ENCODE data around the gene CASP8.

CASP8 gene

DNA sequence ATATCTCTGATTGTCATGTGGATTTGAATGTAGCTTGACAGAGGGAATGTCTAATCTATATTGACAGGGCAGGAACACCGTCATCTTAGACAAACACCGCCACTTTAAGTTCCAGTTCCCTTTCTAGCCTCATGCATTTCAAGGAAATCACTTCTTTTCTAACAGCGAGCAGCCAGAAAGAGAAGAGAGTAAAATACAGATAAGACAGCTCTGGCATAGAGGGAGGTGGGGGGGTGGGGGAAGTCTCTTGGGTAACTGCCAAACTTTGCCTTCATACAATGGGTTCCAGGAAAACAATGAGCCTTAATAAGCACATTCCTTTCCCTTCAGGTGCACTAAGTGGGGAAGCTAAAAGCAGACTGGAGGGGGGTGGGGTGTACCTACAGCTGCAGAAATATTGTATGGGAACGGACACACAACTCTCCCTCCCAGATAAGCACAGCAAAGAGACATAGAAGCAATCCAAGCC, 40.2 kb upstream of the CASP8 start:
- peaks cover 50% of the 10 kb centered on the region for H3K36me3 ChIP-seq
- peak overlapping the region; percentile 25 for H3K27ac ChIP-seq
- no peaks in the 10 kb centered on the region for H3K27me3 ChIP-seq
- H3K4me3 ChIP-seq (ENCODE audit: low read depth in 1 of 2, low read length in 1 of 2): no peak overlapping the region
- TF ChIP-seq, protein P1, sequence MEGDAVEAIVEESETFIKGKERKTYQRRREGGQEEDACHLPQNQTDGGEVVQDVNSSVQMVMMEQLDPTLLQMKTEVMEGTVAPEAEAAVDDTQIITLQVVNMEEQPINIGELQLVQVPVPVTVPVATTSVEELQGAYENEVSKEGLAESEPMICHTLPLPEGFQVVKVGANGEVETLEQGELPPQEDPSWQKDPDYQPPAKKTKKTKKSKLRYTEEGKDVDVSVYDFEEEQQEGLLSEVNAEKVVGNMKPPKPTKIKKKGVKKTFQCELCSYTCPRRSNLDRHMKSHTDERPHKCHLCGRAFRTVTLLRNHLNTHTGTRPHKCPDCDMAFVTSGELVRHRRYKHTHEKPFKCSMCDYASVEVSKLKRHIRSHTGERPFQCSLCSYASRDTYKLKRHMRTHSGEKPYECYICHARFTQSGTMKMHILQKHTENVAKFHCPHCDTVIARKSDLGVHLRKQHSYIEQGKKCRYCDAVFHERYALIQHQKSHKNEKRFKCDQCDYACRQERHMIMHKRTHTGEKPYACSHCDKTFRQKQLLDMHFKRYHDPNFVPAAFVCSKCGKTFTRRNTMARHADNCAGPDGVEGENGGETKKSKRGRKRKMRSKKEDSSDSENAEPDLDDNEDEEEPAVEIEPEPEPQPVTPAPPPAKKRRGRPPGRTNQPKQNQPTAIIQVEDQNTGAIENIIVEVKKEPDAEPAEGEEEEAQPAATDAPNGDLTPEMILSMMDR (IDR thresholded peaks at IDR 0.05): no peak
- H3K4me1 ChIP-seq (ENCODE audit: control insufficient read depth in 1 of 2, insufficient read depth in 1 of 2, low read depth in 1 of 2, low read length in 1 of 2): no peaks in the 10 kb centered on the region
- no peaks in the 10 kb centered on the region for H3K9me3 ChIP-seq

DNA sequence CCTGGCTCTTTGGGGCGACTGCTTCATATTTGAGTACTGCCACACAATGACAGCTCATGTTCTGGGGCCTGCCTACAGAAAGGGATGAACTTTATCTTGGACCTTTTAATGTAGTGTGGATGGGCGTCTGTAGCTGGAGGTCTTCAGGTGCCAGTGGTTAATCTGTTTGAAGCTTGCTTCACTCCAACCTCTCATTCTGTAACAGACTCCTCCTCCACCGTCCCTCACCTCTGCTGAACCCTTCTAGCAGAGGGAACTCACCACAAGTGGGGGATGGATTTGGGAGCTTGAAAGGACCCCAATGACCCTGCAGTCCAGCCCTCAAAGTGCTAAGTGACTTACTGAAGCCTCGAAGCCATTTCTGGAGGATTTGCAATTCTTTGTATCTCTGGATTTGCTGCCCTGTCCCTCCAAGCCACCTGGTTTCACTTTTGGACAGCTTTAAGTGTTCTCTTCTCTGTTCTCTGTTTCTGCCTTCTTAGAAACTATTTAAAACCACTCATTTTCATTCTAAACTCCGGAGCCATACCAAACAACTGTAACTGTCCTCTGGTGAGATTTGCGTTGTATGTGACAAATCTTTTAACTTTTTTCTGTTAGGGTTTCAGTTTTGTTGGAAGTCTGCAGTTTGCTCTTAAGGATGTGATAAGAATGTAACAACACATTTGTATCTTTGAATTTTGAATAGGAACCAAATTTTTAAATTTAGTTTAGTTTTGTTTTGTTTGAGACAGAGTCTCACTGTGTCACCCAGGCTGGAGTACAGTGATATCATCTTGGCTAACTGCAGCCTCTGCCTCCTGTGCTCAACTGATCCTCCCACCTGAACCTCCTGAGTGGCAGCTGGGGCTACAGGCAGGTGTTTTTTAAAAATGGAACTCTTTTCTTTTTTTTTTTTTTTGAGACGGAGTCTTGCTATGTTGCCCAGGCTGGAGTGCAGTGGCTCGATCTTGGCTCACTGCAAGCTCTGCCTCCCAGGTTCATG, 37.0 kb upstream of the CASP8 start:
- TF ChIP-seq, protein P1 (IDR thresholded peaks at IDR 0.05): no peak
- H3K27me3 ChIP-seq: no peaks in the 10 kb centered on the region
- H3K4me1 ChIP-seq (ENCODE audit: control insufficient read depth in 1 of 2, insufficient read depth in 1 of 2, low read depth in 1 of 2, low read length in 1 of 2): no peaks in the 10 kb centered on the region
- H3K9me3 ChIP-seq: no peaks in the 10 kb centered on the region
- peak overlapping the region; percentile 49 for H3K27ac ChIP-seq
- peaks cover 30% of the 10 kb centered on the region for H3K36me3 ChIP-seq
- no peak overlapping the region for H3K4me3 ChIP-seq (ENCODE audit: low read depth in 1 of 2, low read length in 1 of 2)

DNA sequence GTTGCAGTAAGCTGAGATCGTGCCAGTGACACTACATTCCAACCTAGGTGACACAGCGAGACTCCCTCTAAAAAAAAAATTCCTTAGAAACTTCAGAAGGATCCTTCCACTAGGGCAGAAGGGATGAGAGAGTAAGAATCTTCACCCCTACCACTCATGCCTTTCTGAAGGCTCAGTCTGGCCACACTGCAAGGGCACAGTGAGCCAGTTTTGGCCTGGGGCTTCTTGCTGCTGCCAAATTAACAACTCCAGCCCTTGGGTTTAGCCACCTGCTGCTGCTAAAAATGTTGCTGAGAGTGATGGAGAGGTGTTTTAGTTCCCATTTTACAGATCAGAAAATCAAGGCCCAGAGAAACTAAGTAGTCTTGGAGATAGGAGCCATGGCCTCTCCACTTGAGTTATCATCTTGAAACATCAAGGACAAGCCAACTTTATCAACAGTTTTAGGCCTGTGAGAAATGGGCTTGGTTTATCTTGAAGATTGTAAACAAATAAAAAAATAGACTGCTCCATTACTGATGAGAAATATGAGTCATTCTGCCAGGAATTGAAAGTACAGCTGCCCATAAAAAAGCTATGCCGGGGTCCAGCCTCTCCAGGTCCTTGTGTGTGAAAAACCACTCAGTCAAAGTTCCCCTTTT, 31.9 kb upstream of the CASP8 start:
- no peaks in the 10 kb centered on the region for H3K36me3 ChIP-seq
- no peak overlapping the region for H3K27ac ChIP-seq
- TF ChIP-seq, protein P1 (IDR thresholded peaks at IDR 0.05): no peak
- no peaks in the 10 kb centered on the region for H3K9me3 ChIP-seq
- H3K4me1 ChIP-seq (ENCODE audit: control insufficient read depth in 1 of 2, insufficient read depth in 1 of 2, low read depth in 1 of 2, low read length in 1 of 2): peaks cover 23 to 24% of the 10 kb centered on the region in 2 experiments
- H3K4me3 ChIP-seq (ENCODE audit: low read depth in 1 of 2, low read length in 1 of 2): no peak overlapping the region
- no peaks in the 10 kb centered on the region for H3K27me3 ChIP-seq

DNA sequence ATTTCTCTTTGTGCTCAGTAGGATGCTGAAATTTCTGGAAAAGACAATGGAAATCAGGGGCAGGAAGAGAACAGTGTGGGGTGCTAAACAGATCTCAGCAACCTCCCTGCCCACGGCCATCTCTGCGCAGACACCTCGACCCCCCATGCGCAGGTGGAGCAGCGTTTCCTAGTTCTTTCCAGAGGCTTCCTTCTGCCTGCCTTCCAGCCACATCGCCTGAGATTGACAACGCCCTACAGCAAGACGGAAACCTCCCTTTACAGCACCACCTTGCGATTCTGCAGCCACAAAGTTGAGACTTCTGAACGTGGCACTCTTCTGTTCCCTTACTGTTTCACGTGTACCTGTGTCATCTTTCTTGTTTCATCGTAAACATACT, 31.4 kb upstream of the CASP8 start:
- Histone ChIP-seq H3K27me3 (no peaks in the 10 kb centered on the region), H3K4me3 (ENCODE audit: low read depth in 1 of 2, low read length in 1 of 2) (no peak overlapping the region), H3K4me1 (ENCODE audit: control insufficient read depth in 1 of 2, insufficient read depth in 1 of 2, low read depth in 1 of 2, low read length in 1 of 2) (peaks cover 28 to 29% of the 10 kb centered on the region in 2 experiments), H3K9me3 (no peaks in the 10 kb centered on the region), H3K36me3 (no peaks in the 10 kb centered on the region), H3K27ac (no peak overlapping the region)
- TF ChIP-seq, protein P1 (IDR thresholded peaks at IDR 0.05): no peak

DNA sequence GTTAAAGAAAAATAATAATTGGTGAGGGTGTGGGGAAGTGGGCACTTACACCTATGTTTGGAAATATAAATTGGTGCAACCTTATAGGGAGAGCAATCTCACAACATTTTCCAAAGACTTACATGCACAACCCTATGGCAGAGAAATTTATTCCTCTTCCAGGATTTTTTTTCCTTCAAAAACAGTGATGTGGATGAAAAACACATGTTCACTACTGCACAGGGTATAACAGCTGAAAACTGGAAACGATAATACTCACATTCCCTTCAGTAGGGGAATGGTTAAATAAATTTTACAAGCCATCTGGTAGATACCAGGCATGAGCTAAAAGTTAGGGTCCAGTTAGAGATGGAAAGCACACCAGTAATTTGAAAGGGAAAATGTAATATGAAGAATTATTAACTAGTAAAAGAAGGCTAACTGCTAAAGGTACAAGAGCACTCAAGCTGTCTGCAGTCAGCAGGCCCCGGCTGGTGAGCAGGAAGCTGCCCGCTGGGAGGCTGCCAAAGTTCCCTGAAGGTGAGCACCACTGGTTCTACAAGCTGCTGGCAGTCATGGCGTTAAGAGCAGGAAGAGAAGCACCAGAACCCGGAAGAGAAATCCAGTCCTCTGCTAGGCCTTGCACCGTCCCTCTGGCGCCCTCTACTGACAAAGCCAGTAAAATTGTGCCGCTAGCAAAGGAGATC, 28.4 kb upstream of the CASP8 start:
- H3K27ac ChIP-seq: peak overlapping the region; percentile 85
- H3K4me3 ChIP-seq (ENCODE audit: low read depth in 1 of 2, low read length in 1 of 2): peak overlapping the region; percentile 21 to 63
- H3K27me3 ChIP-seq: no peaks in the 10 kb centered on the region
- TF ChIP-seq, protein P1 (IDR thresholded peaks at IDR 0.05): peak; percentile 91
- H3K9me3 ChIP-seq: no peaks in the 10 kb centered on the region
- H3K4me1 ChIP-seq (ENCODE audit: control insufficient read depth in 1 of 2, insufficient read depth in 1 of 2, low read depth in 1 of 2, low read length in 1 of 2): peaks cover 48 to 53% of the 10 kb centered on the region in 2 experiments
- H3K36me3 ChIP-seq: no peaks in the 10 kb centered on the region

All from neutrophil (primary cell).